UCSD-AML1 (cell line): ENCODE results near the gene KLHDC9.

Experiments
- DNase-seq: peaks from one replicate; lab custom pipeline; 2025; ENCODE audit not compliant: unreplicated experiment; lab: John Stamatoyannopoulos, UW

KLHDC9 gene

DNA sequence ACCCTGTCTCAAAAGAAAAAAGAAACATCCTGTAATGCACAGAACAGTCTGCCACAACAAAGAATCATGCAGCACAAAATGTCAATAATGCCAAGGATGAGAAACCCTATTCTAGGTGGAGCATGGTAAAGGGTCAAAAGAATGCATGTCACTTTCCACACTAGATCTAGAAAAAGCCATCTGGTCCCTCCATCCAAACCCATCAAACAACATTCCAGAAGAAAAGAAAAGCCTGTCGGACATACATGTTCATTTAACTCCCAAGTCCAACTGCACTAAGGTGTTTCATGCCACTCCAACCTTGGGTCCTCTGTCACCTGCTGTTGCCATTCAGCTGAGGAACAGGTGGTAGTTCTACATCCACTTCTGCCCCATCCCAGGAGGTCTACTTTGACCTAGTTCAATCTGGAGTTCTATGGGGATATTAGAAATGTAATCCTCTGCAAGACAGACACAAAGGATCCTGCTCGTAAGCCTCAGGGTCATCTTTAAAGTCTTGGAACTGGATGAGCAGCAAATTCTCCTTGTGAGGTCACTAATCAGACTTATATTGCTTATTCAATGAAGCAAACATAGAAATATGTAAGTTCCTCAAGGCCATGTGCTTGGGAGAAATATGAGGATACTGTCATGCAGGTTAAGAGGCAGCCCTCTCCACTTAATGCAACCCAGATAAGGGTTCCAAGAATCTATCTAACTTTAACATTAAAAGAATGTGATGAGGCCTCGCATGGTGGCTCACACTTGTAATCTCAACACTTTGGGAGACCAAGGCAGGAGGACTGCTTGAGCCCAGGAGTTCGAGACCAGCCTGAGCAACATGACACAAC, 30.6 kb downstream of the KLHDC9 start:
- DNase-seq, result no peak

- DNase-seq, result no peak
Measured at GRCh38 chr1:161130266-161130665, 32.1 kb downstream of the KLHDC9 start.

- no peak for DNase-seq
Measured at GRCh38 chr1:161131523-161132409, 33.6 kb downstream of the KLHDC9 start.

GRCh38 chr1:161132410-161133219, 34.5 kb downstream of the KLHDC9 start, which contains the start of gene DEDD:
DEDD (minus strand) TSS chr1:161132667; CDS start chr1:161124462, 8,205 bp downstream.
- peak; percentile 93 for DNase-seq

DNA sequence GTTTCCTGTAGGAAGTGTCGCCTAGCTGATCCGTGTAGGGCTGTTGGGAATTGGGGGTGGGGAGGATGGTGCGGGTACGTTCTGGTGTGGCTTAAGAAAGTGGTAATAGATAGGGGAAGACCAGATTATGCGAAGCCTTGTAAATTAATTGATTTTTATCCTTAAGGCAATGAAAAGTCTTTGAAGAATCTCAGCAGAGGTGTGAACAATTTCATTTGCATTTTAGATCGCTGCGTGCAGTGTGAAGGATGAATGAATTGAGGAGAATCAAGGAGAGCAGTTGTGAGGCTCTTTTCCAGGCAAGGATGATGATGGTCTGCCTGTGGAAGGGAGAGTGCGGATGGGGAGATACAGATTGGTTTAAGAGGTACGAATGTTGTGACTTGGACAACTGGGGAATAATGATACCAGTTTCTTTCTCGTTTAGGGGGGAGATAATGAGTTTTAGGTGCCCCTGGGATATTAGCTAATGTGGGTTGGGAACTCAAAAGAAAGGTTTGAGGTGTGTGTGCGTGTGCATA, 35.1 kb downstream of the KLHDC9 start:
- DNase-seq, result no peak

DNA sequence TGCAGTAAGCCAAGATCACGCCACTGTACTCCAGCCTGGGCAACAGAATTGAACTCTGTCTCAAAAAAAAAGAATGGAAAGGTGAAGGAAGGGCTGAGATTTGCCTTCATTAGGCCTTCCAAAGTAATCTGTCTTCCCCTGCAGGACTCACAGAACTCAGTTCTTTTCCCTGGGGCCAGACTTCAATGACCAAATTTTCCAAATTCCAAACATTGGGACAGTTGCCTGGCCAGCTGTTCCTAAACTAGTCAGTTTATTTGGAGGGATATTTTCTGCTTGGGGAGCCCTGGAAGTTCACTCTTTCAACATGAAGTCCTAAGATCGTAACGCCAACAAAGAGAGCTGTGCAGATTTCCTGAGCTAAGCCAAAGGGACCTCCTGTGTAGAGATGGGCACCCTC, 39.7 kb downstream of the KLHDC9 start:
- no peak for DNase-seq

DNA sequence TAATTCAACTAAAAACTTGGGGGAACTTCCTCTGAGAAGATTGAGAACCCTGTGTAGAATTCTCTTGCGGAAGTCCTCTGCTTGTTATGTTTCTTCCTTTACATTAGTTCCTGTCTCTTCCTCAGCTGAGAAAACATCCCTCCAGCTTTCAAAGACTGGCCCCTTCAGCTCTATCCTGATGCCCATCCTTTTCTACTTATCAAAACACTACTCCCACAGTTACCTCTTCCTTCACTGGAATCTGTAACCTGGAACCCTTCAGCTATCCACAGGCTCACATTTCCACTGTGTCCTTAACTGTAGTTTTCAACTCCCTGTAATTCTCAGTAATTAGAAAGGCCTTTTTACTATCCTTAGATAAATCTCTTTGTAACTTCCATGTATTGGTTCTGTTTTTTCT, 40.3 kb downstream of the KLHDC9 start:
- no peak for DNase-seq

GRCh38 chr1:161139766-161140165, 41.6 kb downstream of the KLHDC9 start:
- DNase-seq, result no peak

DNA sequence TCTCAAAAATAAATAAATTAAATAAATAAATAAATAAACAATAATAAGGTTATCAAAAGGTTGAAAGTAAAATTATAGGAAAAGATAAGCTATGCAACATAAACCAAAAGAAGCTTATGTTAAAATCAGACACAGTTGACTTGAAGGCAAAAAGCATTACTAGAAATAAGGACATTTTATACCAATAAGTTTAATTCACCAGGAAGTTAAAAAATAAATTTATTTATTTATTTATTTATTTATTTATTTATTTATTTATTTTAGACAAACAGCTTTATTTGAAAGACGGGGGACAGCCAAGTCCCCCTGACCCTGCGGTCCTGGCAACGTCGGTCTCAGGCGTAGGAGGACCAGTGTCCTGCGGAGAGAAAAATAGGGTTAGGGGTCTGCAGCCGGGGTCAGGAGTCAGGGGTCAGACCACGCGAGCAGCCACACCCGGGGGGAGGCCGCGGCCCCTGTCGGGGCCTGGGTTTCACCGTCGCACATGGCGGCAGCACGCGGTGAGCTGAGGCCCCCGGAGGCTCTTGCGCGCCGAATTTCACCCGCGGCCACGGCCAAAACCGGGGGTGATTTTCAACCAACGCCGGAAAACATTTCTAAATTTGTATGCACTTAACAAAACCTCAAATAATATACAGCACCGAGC, 42.7 kb downstream of the KLHDC9 start:
- DNase-seq, result no peak

DNA sequence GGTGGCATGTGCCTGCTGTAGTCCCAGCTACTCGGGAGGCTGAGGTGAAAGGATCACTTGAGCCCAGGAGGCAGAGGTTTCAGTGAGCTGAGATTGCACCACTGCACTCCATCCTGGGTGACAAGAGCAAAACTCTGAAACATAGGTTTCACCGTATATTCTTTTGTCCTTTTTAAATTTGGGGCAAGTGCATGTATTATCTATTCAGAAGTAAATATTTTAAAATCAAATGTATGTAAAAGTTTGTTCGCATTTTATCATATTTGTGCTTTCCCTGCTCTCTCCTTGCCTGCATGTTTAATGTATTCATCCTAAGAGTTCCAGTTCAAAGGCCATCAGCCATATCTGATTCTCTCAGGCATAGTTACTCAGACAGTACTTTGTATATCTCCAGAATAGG, 47.7 kb downstream of the KLHDC9 start:
- no peak for DNase-seq
